ENCODE data around the gene NINL. TPM values are rescaled to one million over a fixed set of nuclear protein-coding genes. Genes with fewer than 3 reads are reported as not detected.
"Not testable (repeated sequence)": the region's sequence is repeated elsewhere in the genome, so short reads cannot be mapped to it uniquely, and the experiment has no call there.

NINL gene
- total RNA-seq, 1 experiment from 2014 or later = 13.6 TPM

- DNase-seq = no peak
- Mint-ChIP-seq H3K27me3 (ENCODE audit: insufficient read depth, unreplicated experiment) (no peaks in the 10 kb centered on the region), H3K9me3 (ENCODE audit: unreplicated experiment) (peaks cover 10% of the 10 kb centered on the region), H3K27ac (ENCODE audit: unreplicated experiment) (no peak overlapping the region), H3K4me3 (ENCODE audit: unreplicated experiment) (no peak overlapping the region), H3K36me3 (ENCODE audit: insufficient read depth, unreplicated experiment) (peaks cover 13% of the 10 kb centered on the region), H3K4me1 (ENCODE audit: low read depth, unreplicated experiment) (no peaks in the 10 kb centered on the region)
- no peak overlapping the region for H3K4me3 ChIP-seq (ENCODE audit: low read depth, low read length)
- H3K9me3 ChIP-seq = no peaks in the 10 kb centered on the region
- TF ChIP-seq CTCF (IDR thresholded peaks at IDR 0.05; ENCODE audit: insufficient read depth in 1 of 2, low read depth in 1 of 2, low read length in 1 of 2, severe bottlenecking in 1 of 2, unreplicated experiment in 1 of 2) = no peak
- H3K4me1 ChIP-seq = no peaks in the 10 kb centered on the region
- BruUV-seq (replicated peaks) = no TSS peak
- no peaks in the 10 kb centered on the region for H3K27me3 ChIP-seq (replicated peaks; ENCODE audit: control insufficient read depth, insufficient read depth, low read length)
- CTCF ChIA-PET = interaction anchor here (0.6 kb wide), 1 partner anchor 96 kb away, joined by 3 read pairs; no protein-coding TSS in a partner anchor
- H3K36me3 ChIP-seq (ENCODE audit: control insufficient read depth, insufficient read depth, low read length) = peaks cover 1% of the 10 kb centered on the region; the same call in 1 of the 2 replicates
- POLR2A ChIA-PET = interaction anchor here (0.6 kb wide), 1 partner anchor 143 kb away, joined by 4 read pairs; no protein-coding TSS in a partner anchor
- intact Hi-C loops (cut with micrococcal nuclease; ENCODE audit: unreplicated experiment) = no loop called here
Measured at GRCh38 chr20:25606094-25606695, 20.9 kb upstream of the NINL start.

GRCh38 chr20:25605148-25605547, 19.8 kb upstream of the NINL start:
- peaks cover under 1% of the 10 kb centered on the region; the same call in 1 of the 2 replicates for H3K36me3 ChIP-seq (ENCODE audit: control insufficient read depth, insufficient read depth, low read length)
- H3K4me3 ChIP-seq (ENCODE audit: low read depth, low read length) = no peak overlapping the region
- TF ChIP-seq CTCF (IDR thresholded peaks at IDR 0.05; ENCODE audit: insufficient read depth in 1 of 2, low read depth in 1 of 2, low read length in 1 of 2, severe bottlenecking in 1 of 2, unreplicated experiment in 1 of 2) = no peak
- Mint-ChIP-seq H3K9me3 (ENCODE audit: unreplicated experiment) (peaks cover 12% of the 10 kb centered on the region), H3K36me3 (ENCODE audit: insufficient read depth, unreplicated experiment) (peaks cover 13% of the 10 kb centered on the region), H3K4me3 (ENCODE audit: unreplicated experiment) (no peak overlapping the region), H3K27ac (ENCODE audit: unreplicated experiment) (no peak overlapping the region), H3K27me3 (ENCODE audit: insufficient read depth, unreplicated experiment) (no peaks in the 10 kb centered on the region), H3K4me1 (ENCODE audit: low read depth, unreplicated experiment) (no peaks in the 10 kb centered on the region)
- no TSS peak for BruUV-seq (replicated peaks)
- CTCF ChIA-PET = no interaction called here
- no peaks in the 10 kb centered on the region for H3K27me3 ChIP-seq (replicated peaks; ENCODE audit: control insufficient read depth, insufficient read depth, low read length)
- POLR2A ChIA-PET = no interaction called here
- no peaks in the 10 kb centered on the region for H3K9me3 ChIP-seq
- H3K4me1 ChIP-seq = no peaks in the 10 kb centered on the region
- intact Hi-C loops (cut with micrococcal nuclease; ENCODE audit: unreplicated experiment) = no loop called here
- no peak for DNase-seq

GRCh38 chr20:25604611-25605010, 19.3 kb upstream of the NINL start:
- Histone ChIP-seq H3K4me1 (no peaks in the 10 kb centered on the region), H3K27me3 (replicated peaks; ENCODE audit: control insufficient read depth, insufficient read depth, low read length) (no peaks in the 10 kb centered on the region), H3K4me3 (ENCODE audit: low read depth, low read length) (no peak overlapping the region), H3K36me3 (ENCODE audit: control insufficient read depth, insufficient read depth, low read length) (no peaks in the 10 kb centered on the region), H3K9me3 (no peaks in the 10 kb centered on the region)
- Mint-ChIP-seq H3K27ac (ENCODE audit: unreplicated experiment) (no peak overlapping the region), H3K4me1 (ENCODE audit: low read depth, unreplicated experiment) (no peaks in the 10 kb centered on the region), H3K9me3 (ENCODE audit: unreplicated experiment) (peaks cover 12% of the 10 kb centered on the region), H3K27me3 (ENCODE audit: insufficient read depth, unreplicated experiment) (no peaks in the 10 kb centered on the region), H3K4me3 (ENCODE audit: unreplicated experiment) (no peak overlapping the region), H3K36me3 (ENCODE audit: insufficient read depth, unreplicated experiment) (peaks cover 13% of the 10 kb centered on the region)
- POLR2A ChIA-PET = no interaction called here
- CTCF ChIA-PET = no interaction called here
- no TSS peak for BruUV-seq (replicated peaks)
- TF ChIP-seq CTCF (IDR thresholded peaks at IDR 0.05; ENCODE audit: insufficient read depth in 1 of 2, low read depth in 1 of 2, low read length in 1 of 2, severe bottlenecking in 1 of 2, unreplicated experiment in 1 of 2) = no peak
- no peak for DNase-seq
- intact Hi-C loops (cut with micrococcal nuclease; ENCODE audit: unreplicated experiment) = no loop called here

GRCh38 chr20:25602914-25603309, 17.6 kb upstream of the NINL start:
- H3K9me3 ChIP-seq; CTCF ChIA-PET; POLR2A ChIA-PET; H3K4me1 Mint-ChIP-seq (ENCODE audit: low read depth, unreplicated experiment); H3K27me3 ChIP-seq (replicated peaks; ENCODE audit: control insufficient read depth, insufficient read depth, low read length); H3K27ac Mint-ChIP-seq (ENCODE audit: unreplicated experiment); BruUV-seq (replicated peaks); H3K27me3 Mint-ChIP-seq (ENCODE audit: insufficient read depth, unreplicated experiment); intact Hi-C loops (cut with micrococcal nuclease; ENCODE audit: unreplicated experiment); DNase-seq; H3K36me3 ChIP-seq (ENCODE audit: control insufficient read depth, insufficient read depth, low read length); H3K36me3 Mint-ChIP-seq (ENCODE audit: insufficient read depth, unreplicated experiment); H3K4me3 Mint-ChIP-seq (ENCODE audit: unreplicated experiment); H3K4me1 ChIP-seq; H3K4me3 ChIP-seq (ENCODE audit: low read depth, low read length): not testable (repeated sequence)
- H3K9me3 Mint-ChIP-seq (ENCODE audit: unreplicated experiment) = peaks cover 12% of the 10 kb centered on the region

- H3K36me3 ChIP-seq (ENCODE audit: control insufficient read depth, insufficient read depth, low read length); H3K4me3 ChIP-seq (ENCODE audit: low read depth, low read length); H3K9me3 ChIP-seq; H3K4me3 Mint-ChIP-seq (ENCODE audit: unreplicated experiment); CTCF ChIA-PET; H3K36me3 Mint-ChIP-seq (ENCODE audit: insufficient read depth, unreplicated experiment); H3K27me3 ChIP-seq (replicated peaks; ENCODE audit: control insufficient read depth, insufficient read depth, low read length); BruUV-seq (replicated peaks); intact Hi-C loops (cut with micrococcal nuclease; ENCODE audit: unreplicated experiment); DNase-seq; H3K27me3 Mint-ChIP-seq (ENCODE audit: insufficient read depth, unreplicated experiment); POLR2A ChIA-PET; H3K27ac Mint-ChIP-seq (ENCODE audit: unreplicated experiment); H3K4me1 ChIP-seq; H3K4me1 Mint-ChIP-seq (ENCODE audit: low read depth, unreplicated experiment): not testable (repeated sequence)
- peaks cover 12% of the 10 kb centered on the region for H3K9me3 Mint-ChIP-seq (ENCODE audit: unreplicated experiment)
Measured at GRCh38 chr20:25602191-25602913, 17.0 kb upstream of the NINL start.
